Thyroid gland (tissue), 4 donors: ENCODE results near the gene TNFRSF25.
A peak's percentile ranks its signal among the peaks of the same experiment; 100 is the strongest.

Source experiments
- POLR2A ChIP-seq, 2 donors: fragments of 450-650 bp; IDR thresholded peaks; one replicate each; pipeline ENCODE4 v1.6.1; 2017; ENCODE audit warnings: antibody characterized with exemption in 2 of 2, mild to moderate bottlenecking in 2 of 2, moderate library complexity in 1 of 2
- TF ChIP-seq, protein P1 (sequence below), 6 experiments: fragments of 200-600 bp in 3 of 6; fragments of 450-650 bp in 3 of 6; sonication (generic) in 3 of 6; IDR thresholded peaks; one replicate each; pipeline ENCODE4 v1.5.1; 2016 to 2019; ENCODE audit warnings: antibody characterized with exemption in 6 of 6, mild to moderate bottlenecking in 2 of 6, inconsistent platforms in 1 of 6, moderate library complexity in 1 of 6

DNA sequence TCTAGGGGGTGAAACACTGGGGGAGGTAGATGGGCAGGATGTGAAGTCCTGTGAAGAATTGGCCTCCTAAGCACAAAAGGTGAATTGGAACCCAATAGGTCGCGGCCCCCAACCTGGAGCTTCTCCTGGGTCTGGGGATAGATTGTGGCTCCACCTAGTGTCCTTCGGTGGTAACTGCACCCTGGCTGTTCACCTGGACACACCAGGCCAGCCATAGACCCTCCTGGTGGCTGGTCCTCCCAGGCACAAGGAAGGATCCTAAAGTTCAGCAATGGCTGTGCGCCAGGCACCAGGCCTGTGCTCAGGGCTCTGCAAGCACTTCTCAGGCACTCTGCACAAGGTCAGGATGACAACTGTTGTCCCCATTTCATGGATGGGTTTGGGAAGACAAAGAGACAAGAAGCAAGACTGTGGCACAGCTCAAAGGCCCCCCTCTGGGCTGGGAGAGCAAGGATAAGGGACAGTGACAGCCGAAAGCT is 27.9 kb downstream of the TNFRSF25 start:
- TF ChIP-seq, protein P1, sequence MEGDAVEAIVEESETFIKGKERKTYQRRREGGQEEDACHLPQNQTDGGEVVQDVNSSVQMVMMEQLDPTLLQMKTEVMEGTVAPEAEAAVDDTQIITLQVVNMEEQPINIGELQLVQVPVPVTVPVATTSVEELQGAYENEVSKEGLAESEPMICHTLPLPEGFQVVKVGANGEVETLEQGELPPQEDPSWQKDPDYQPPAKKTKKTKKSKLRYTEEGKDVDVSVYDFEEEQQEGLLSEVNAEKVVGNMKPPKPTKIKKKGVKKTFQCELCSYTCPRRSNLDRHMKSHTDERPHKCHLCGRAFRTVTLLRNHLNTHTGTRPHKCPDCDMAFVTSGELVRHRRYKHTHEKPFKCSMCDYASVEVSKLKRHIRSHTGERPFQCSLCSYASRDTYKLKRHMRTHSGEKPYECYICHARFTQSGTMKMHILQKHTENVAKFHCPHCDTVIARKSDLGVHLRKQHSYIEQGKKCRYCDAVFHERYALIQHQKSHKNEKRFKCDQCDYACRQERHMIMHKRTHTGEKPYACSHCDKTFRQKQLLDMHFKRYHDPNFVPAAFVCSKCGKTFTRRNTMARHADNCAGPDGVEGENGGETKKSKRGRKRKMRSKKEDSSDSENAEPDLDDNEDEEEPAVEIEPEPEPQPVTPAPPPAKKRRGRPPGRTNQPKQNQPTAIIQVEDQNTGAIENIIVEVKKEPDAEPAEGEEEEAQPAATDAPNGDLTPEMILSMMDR (IDR thresholded peaks at IDR 0.05): peak; percentile 70 to 97 (median 86)
- no peak for TF ChIP-seq POLR2A (IDR thresholded peaks at IDR 0.05)
